ENCODE results near the gene CHD1. TPM values are rescaled to one million over a fixed set of nuclear protein-coding genes. Genes with fewer than 3 reads are reported as not detected.
A peak's percentile ranks its signal among the peaks of the same experiment; 100 is the strongest.

The CHD1 gene
- total and polyA plus RNA-seq, 2 experiments from 2014 or later: 11.4 to 47.2 TPM

- no peak for DNase-seq (ENCODE audit: low read depth in 1 of 2, low spot score in 1 of 2)
- Histone ChIP-seq H3K4me1 (ENCODE audit: low read depth) (no peaks in the 10 kb centered on the region), H3K27ac (no peak overlapping the region), H3K27me3 (no peaks in the 10 kb centered on the region), H3K9me3 (ENCODE audit: low read depth) (no peaks in the 10 kb centered on the region), H3K4me3 (no peak overlapping the region), H3K36me3 (peaks cover 67% of the 10 kb centered on the region)
- TF ChIP-seq, protein P1, sequence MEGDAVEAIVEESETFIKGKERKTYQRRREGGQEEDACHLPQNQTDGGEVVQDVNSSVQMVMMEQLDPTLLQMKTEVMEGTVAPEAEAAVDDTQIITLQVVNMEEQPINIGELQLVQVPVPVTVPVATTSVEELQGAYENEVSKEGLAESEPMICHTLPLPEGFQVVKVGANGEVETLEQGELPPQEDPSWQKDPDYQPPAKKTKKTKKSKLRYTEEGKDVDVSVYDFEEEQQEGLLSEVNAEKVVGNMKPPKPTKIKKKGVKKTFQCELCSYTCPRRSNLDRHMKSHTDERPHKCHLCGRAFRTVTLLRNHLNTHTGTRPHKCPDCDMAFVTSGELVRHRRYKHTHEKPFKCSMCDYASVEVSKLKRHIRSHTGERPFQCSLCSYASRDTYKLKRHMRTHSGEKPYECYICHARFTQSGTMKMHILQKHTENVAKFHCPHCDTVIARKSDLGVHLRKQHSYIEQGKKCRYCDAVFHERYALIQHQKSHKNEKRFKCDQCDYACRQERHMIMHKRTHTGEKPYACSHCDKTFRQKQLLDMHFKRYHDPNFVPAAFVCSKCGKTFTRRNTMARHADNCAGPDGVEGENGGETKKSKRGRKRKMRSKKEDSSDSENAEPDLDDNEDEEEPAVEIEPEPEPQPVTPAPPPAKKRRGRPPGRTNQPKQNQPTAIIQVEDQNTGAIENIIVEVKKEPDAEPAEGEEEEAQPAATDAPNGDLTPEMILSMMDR (IDR thresholded peaks at IDR 0.05; ENCODE audit: low read depth, low read length): no peak
These were observed 37.2 kb downstream of the CHD1 start for GRCh38 chr5:98891591-98891990.

GRCh38 chr5:98880598-98880997, 48.2 kb downstream of the CHD1 start:
- TF ChIP-seq, protein P1 (IDR thresholded peaks at IDR 0.05; ENCODE audit: low read depth, low read length): no peak
- Histone ChIP-seq H3K4me1 (ENCODE audit: low read depth) (no peaks in the 10 kb centered on the region), H3K9me3 (ENCODE audit: low read depth) (no peaks in the 10 kb centered on the region), H3K36me3 (peaks cover 79% of the 10 kb centered on the region), H3K4me3 (no peak overlapping the region), H3K27ac (no peak overlapping the region), H3K27me3 (no peaks in the 10 kb centered on the region)
- no peak for DNase-seq (ENCODE audit: low read depth in 1 of 2, low spot score in 1 of 2)

- no peak overlapping the region for H3K27ac ChIP-seq
- no peaks in the 10 kb centered on the region for H3K4me1 ChIP-seq (ENCODE audit: low read depth)
- no peaks in the 10 kb centered on the region for H3K27me3 ChIP-seq
- TF ChIP-seq, protein P1 (IDR thresholded peaks at IDR 0.05; ENCODE audit: low read depth, low read length): no peak
- H3K36me3 ChIP-seq: peaks cover 79% of the 10 kb centered on the region
- no peak overlapping the region for H3K4me3 ChIP-seq
- DNase-seq (ENCODE audit: low read depth in 1 of 2, low spot score in 1 of 2): peak in 1 of 2 donors; percentile 39
- no peaks in the 10 kb centered on the region for H3K9me3 ChIP-seq (ENCODE audit: low read depth)
These were observed 48.7 kb downstream of the CHD1 start for GRCh38 chr5:98880151-98880550.

DNA sequence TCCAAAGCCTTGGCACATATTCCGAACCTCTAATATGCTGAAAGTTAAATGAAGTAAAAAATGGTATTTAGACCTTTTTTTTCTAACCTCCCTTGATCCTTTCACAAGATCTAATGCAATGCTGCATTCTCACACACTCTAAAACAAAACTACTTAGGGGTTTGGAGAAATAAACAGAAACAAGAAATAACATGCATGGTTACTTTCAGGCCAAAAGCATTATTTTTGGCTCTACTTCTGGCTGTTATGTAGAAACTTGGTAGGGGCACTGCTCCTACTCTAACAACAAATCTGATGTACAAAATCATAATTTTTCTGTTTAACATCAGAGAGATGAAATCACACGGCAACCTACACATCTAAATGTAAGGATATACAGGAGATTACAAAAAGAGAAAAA, 51.2 kb downstream of the CHD1 start:
- H3K36me3 ChIP-seq: peaks cover 80% of the 10 kb centered on the region
- no peak overlapping the region for H3K4me3 ChIP-seq
- no peaks in the 10 kb centered on the region for H3K4me1 ChIP-seq (ENCODE audit: low read depth)
- DNase-seq (ENCODE audit: low read depth in 1 of 2, low spot score in 1 of 2): no peak
- no peaks in the 10 kb centered on the region for H3K9me3 ChIP-seq (ENCODE audit: low read depth)
- TF ChIP-seq, protein P1 (IDR thresholded peaks at IDR 0.05; ENCODE audit: low read depth, low read length): no peak
- H3K27me3 ChIP-seq: no peaks in the 10 kb centered on the region
- no peak overlapping the region for H3K27ac ChIP-seq

GRCh38 chr5:98872674-98873073, 56.1 kb downstream of the CHD1 start:
- Histone ChIP-seq H3K9me3 (ENCODE audit: low read depth) (no peaks in the 10 kb centered on the region), H3K4me3 (no peak overlapping the region), H3K4me1 (ENCODE audit: low read depth) (no peaks in the 10 kb centered on the region), H3K27ac (no peak overlapping the region), H3K27me3 (no peaks in the 10 kb centered on the region), H3K36me3 (peaks cover 75% of the 10 kb centered on the region)
- DNase-seq (ENCODE audit: low read depth in 1 of 2, low spot score in 1 of 2): peak in 1 of 2 donors; percentile 52
- TF ChIP-seq, protein P1 (IDR thresholded peaks at IDR 0.05; ENCODE audit: low read depth, low read length): no peak

DNA sequence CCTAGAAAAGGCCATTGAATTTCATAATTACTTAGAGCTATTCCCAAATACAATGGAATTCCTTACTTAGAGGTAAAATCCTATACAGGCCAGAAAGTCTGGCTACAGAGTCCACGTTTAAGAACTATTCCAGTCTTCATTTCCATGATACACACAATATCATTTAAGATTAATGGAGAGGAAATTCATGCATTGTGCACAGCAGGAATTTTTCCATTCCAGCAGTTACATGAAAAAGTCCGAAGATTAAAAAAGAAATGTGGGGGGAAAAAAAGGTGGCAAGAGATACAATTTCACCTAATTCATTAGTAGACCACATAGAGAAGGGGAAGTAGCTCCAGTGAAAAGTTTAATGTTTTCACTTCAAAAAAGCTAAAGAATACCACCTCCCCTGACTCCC, 63.1 kb downstream of the CHD1 start:
- TF ChIP-seq, protein P1 (IDR thresholded peaks at IDR 0.05; ENCODE audit: low read depth, low read length): no peak
- DNase-seq (ENCODE audit: low read depth in 1 of 2, low spot score in 1 of 2): no peak
- Histone ChIP-seq H3K4me1 (ENCODE audit: low read depth) (no peaks in the 10 kb centered on the region), H3K4me3 (no peak overlapping the region), H3K36me3 (peaks cover 64% of the 10 kb centered on the region), H3K9me3 (ENCODE audit: low read depth) (no peaks in the 10 kb centered on the region), H3K27ac (no peak overlapping the region), H3K27me3 (no peaks in the 10 kb centered on the region)

All from cardiac muscle cell (in vitro differentiated cells and primary cell).